Measurements from ENCODE around the gene HSPA12A.
"Not testable (repeated sequence)": the region's sequence is repeated elsewhere in the genome, so short reads cannot be mapped to it uniquely, and the experiment has no call there.

- not testable (repeated sequence) for TF ChIP-seq KLF8 (tag by site-specific recombination; IDR thresholded peaks at IDR 0.05); PATZ1 (tag by site-specific recombination; IDR thresholded peaks at IDR 0.05); PBX3 (CRISPR knock-in tag; IDR thresholded peaks at IDR 0.05); CTCF (tag by site-specific recombination; IDR thresholded peaks at IDR 0.05); EGR2 (tag by site-specific recombination; IDR thresholded peaks at IDR 0.05; ENCODE audit: low read depth); ZNF555 (tag by site-specific recombination; conservative IDR thresholded peaks at IDR 0.05); ZBTB49 (tag by site-specific recombination; IDR thresholded peaks at IDR 0.05; ENCODE audit: low read depth); TRIM28 (IDR thresholded peaks at IDR 0.05; ENCODE audit: borderline replicate concordance, low read length); TCF7L2 (IDR thresholded peaks at IDR 0.05; ENCODE audit: borderline replicate concordance, low read depth, low read length); ZNF292 (tag by site-specific recombination; IDR thresholded peaks at IDR 0.05; ENCODE audit: borderline replicate concordance, low read depth)
These were observed 30.6 kb downstream of the HSPA12A start for GRCh38 chr10:116711803-116712202.

Measured in HEK293 (cell line).